ENCODE data around the gene POU2F2. TPM values are rescaled to one million over a fixed set of nuclear protein-coding genes. Genes with fewer than 3 reads are reported as not detected.

POU2F2 gene
- total and polyA plus RNA-seq, 3 experiments from 2014 or later, result 8.5 to 47.9 (median 46.7) TPM

GRCh38 chr19:42153672-42154433 lies 21.6 kb upstream of the POU2F2 start:
- Mint-ChIP-seq H3K9me3 (no peaks in the 10 kb centered on the region), H3K27me3 (peaks cover 0 to 11% of the 10 kb centered on the region in 2 donors), H3K27ac (peak overlapping the region in 6 of 8 donors; percentile 17 to 79 (median 40)), H3K36me3 (peaks cover 0 to 12% (median 4%) of the 10 kb centered on the region in 3 donors), H3K4me3 (peak overlapping the region in 1 of 7 donors; percentile 2), H3K4me1 (peaks cover 24 to 26% (median 26%) of the 10 kb centered on the region in 3 donors)
- no peak for DNase-seq
- POLR2A ChIA-PET, result no interaction called here
- Histone ChIP-seq H3K4me1 (ENCODE audit: insufficient read depth, low read length) (peaks cover 6% of the 10 kb centered on the region), H3K27me3 (ENCODE audit: insufficient read depth, low read length, poor library complexity, severe bottlenecking) (peaks cover 5% of the 10 kb centered on the region), H3K27ac (ENCODE audit: low read depth, low read length) (no peak overlapping the region), H3K9me3 (ENCODE audit: low read length) (no peaks in the 10 kb centered on the region), H3K36me3 (ENCODE audit: insufficient read depth, low read length) (no peaks in the 10 kb centered on the region), H3K4me3 (ENCODE audit: low read length) (no peak overlapping the region)
- CTCF ChIA-PET, result no interaction called here

GRCh38 chr19:42152910-42153671 lies 20.8 kb upstream of the POU2F2 start:
- Mint-ChIP-seq H3K36me3 (peaks cover 0 to 12% (median 4%) of the 10 kb centered on the region in 3 donors), H3K4me3 (no peak overlapping the region), H3K27ac (peak overlapping the region in 3 of 8 donors; percentile 17 to 76 (median 36)), H3K27me3 (peaks cover 0 to 15% of the 10 kb centered on the region in 2 donors), H3K9me3 (no peaks in the 10 kb centered on the region), H3K4me1 (peaks cover 31 to 34% (median 34%) of the 10 kb centered on the region in 3 donors)
- Histone ChIP-seq H3K36me3 (ENCODE audit: insufficient read depth, low read length) (no peaks in the 10 kb centered on the region), H3K27me3 (ENCODE audit: insufficient read depth, low read length, poor library complexity, severe bottlenecking) (peaks cover 5% of the 10 kb centered on the region), H3K4me3 (ENCODE audit: low read length) (no peak overlapping the region), H3K9me3 (ENCODE audit: low read length) (no peaks in the 10 kb centered on the region), H3K27ac (ENCODE audit: low read depth, low read length) (no peak overlapping the region), H3K4me1 (ENCODE audit: insufficient read depth, low read length) (peaks cover 14% of the 10 kb centered on the region)
- POLR2A ChIA-PET, result no interaction called here
- CTCF ChIA-PET, result interaction anchor here (0.8 kb wide), 1 partner anchor 63 kb away, joined by 3 read pairs; no protein-coding TSS in a partner anchor
- DNase-seq, result no peak

GRCh38 chr19:42151782-42152684 lies 19.8 kb upstream of the POU2F2 start:
- Mint-ChIP-seq H3K27me3 (peaks cover 0 to 15% of the 10 kb centered on the region in 2 donors), H3K36me3 (peaks cover 0 to 7% (median 4%) of the 10 kb centered on the region in 3 donors), H3K4me1 (peaks cover 37 to 44% (median 41%) of the 10 kb centered on the region in 3 donors), H3K27ac (no peak overlapping the region), H3K9me3 (no peaks in the 10 kb centered on the region), H3K4me3 (no peak overlapping the region)
- Histone ChIP-seq H3K4me1 (ENCODE audit: insufficient read depth, low read length) (peaks cover 20% of the 10 kb centered on the region), H3K36me3 (ENCODE audit: insufficient read depth, low read length) (no peaks in the 10 kb centered on the region), H3K27ac (ENCODE audit: low read depth, low read length) (no peak overlapping the region), H3K9me3 (ENCODE audit: low read length) (no peaks in the 10 kb centered on the region), H3K27me3 (ENCODE audit: insufficient read depth, low read length, poor library complexity, severe bottlenecking) (peaks cover 5% of the 10 kb centered on the region), H3K4me3 (ENCODE audit: low read length) (no peak overlapping the region)
- POLR2A ChIA-PET, result no interaction called here
- DNase-seq, result no peak
- CTCF ChIA-PET, result interaction anchor here (0.8 kb wide), 1 partner anchor 62 kb away, joined by 3 read pairs; no protein-coding TSS in a partner anchor

GRCh38 chr19:42150911-42151361 lies 18.7 kb upstream of the POU2F2 start:
- Histone ChIP-seq H3K4me3 (ENCODE audit: low read length) (no peak overlapping the region), H3K36me3 (ENCODE audit: insufficient read depth, low read length) (no peaks in the 10 kb centered on the region), H3K27ac (ENCODE audit: low read depth, low read length) (no peak overlapping the region), H3K9me3 (ENCODE audit: low read length) (no peaks in the 10 kb centered on the region), H3K27me3 (ENCODE audit: insufficient read depth, low read length, poor library complexity, severe bottlenecking) (peaks cover 5% of the 10 kb centered on the region), H3K4me1 (ENCODE audit: insufficient read depth, low read length) (peaks cover 20% of the 10 kb centered on the region)
- ChIA-PET POLR2A (no interaction called here), CTCF (interaction anchor here (0.9 kb wide), 1 partner anchor 18 kb away, joined by 4 read pairs; no protein-coding TSS in a partner anchor)
- Mint-ChIP-seq H3K4me1 (peaks cover 39 to 45% (median 41%) of the 10 kb centered on the region in 3 donors), H3K4me3 (no peak overlapping the region), H3K9me3 (no peaks in the 10 kb centered on the region), H3K27ac (peak overlapping the region in 1 of 8 donors; percentile 22), H3K36me3 (peaks cover 0 to 5% (median 0%) of the 10 kb centered on the region in 3 donors), H3K27me3 (peaks cover 0 to 15% of the 10 kb centered on the region in 2 donors)
- DNase-seq, result no peak

- DNase-seq, result no peak
- H3K27ac ChIP-seq (ENCODE audit: low read depth, low read length), result no peak overlapping the region
- H3K27me3 ChIP-seq (ENCODE audit: insufficient read depth, low read length, poor library complexity, severe bottlenecking), result peaks cover 5% of the 10 kb centered on the region
- Mint-ChIP-seq H3K4me1 (peaks cover 38 to 44% (median 40%) of the 10 kb centered on the region in 3 donors), H3K27ac (no peak overlapping the region), H3K36me3 (peaks cover 0 to 3% (median under 1%) of the 10 kb centered on the region in 3 donors), H3K27me3 (peaks cover 0 to 15% of the 10 kb centered on the region in 2 donors), H3K9me3 (no peaks in the 10 kb centered on the region), H3K4me3 (no peak overlapping the region)
- peaks cover 20% of the 10 kb centered on the region for H3K4me1 ChIP-seq (ENCODE audit: insufficient read depth, low read length)
- ChIA-PET POLR2A (no interaction called here), CTCF (interaction anchor here (0.9 kb wide), 1 partner anchor 18 kb away, joined by 4 read pairs; no protein-coding TSS in a partner anchor)
- H3K4me3 ChIP-seq (ENCODE audit: low read length), result no peak overlapping the region
- H3K36me3 ChIP-seq (ENCODE audit: insufficient read depth, low read length), result no peaks in the 10 kb centered on the region
- no peaks in the 10 kb centered on the region for H3K9me3 ChIP-seq (ENCODE audit: low read length)
Measured at GRCh38 chr19:42150364-42150763, 18.1 kb upstream of the POU2F2 start.

- H3K27ac ChIP-seq (ENCODE audit: low read depth, low read length), result no peak overlapping the region
- no peaks in the 10 kb centered on the region for H3K36me3 ChIP-seq (ENCODE audit: insufficient read depth, low read length)
- Mint-ChIP-seq H3K4me1 (peaks cover 30 to 37% (median 33%) of the 10 kb centered on the region in 3 donors), H3K4me3 (peak overlapping the region in 3 of 7 donors; percentile 5 to 37 (median 19)), H3K36me3 (peaks cover 0 to 5% (median 3%) of the 10 kb centered on the region in 3 donors), H3K27me3 (peaks cover 0 to 15% of the 10 kb centered on the region in 2 donors), H3K9me3 (no peaks in the 10 kb centered on the region), H3K27ac (peak overlapping the region in 1 of 8 donors; percentile 12)
- peaks cover 20% of the 10 kb centered on the region for H3K4me1 ChIP-seq (ENCODE audit: insufficient read depth, low read length)
- ChIA-PET POLR2A (no interaction called here), CTCF (no interaction called here)
- H3K9me3 ChIP-seq (ENCODE audit: low read length), result no peaks in the 10 kb centered on the region
- H3K27me3 ChIP-seq (ENCODE audit: insufficient read depth, low read length, poor library complexity, severe bottlenecking), result peaks cover 5% of the 10 kb centered on the region
- no peak for DNase-seq
- H3K4me3 ChIP-seq (ENCODE audit: low read length), result no peak overlapping the region
Measured at GRCh38 chr19:42149447-42150202, 17.4 kb upstream of the POU2F2 start.

- Mint-ChIP-seq H3K36me3 (peaks cover 0 to 3% (median 3%) of the 10 kb centered on the region in 3 donors), H3K27me3 (peaks cover 0 to 12% of the 10 kb centered on the region in 2 donors), H3K4me3 (peak overlapping the region in 5 of 7 donors; percentile 12 to 37 (median 29)), H3K27ac (peak overlapping the region in 2 of 8 donors; percentile 45 to 58), H3K4me1 (peaks cover 21 to 27% (median 23%) of the 10 kb centered on the region in 3 donors), H3K9me3 (no peaks in the 10 kb centered on the region)
- Histone ChIP-seq H3K27me3 (ENCODE audit: insufficient read depth, low read length, poor library complexity, severe bottlenecking) (peaks cover 5% of the 10 kb centered on the region), H3K4me3 (ENCODE audit: low read length) (no peak overlapping the region), H3K9me3 (ENCODE audit: low read length) (no peaks in the 10 kb centered on the region), H3K4me1 (ENCODE audit: insufficient read depth, low read length) (peaks cover 20% of the 10 kb centered on the region), H3K36me3 (ENCODE audit: insufficient read depth, low read length) (no peaks in the 10 kb centered on the region), H3K27ac (ENCODE audit: low read depth, low read length) (no peak overlapping the region)
- ChIA-PET CTCF (no interaction called here), POLR2A (no interaction called here)
- DNase-seq, result peak in 2 of 5 donors; percentile 38 to 41
Measured at GRCh38 chr19:42148266-42148665, 16.0 kb upstream of the POU2F2 start.
